Left colon (tissue), 2 donors: ENCODE results near the gene NUDT7. TPM values are rescaled to one million over a fixed set of nuclear protein-coding genes. Genes with fewer than 3 reads are reported as not detected.

Experiments
- ATAC-seq: fragments of 200-7000 bp; cut with Tn5 transposase; one replicate; pipeline ENCODE4 v1.9.1; 2020; ENCODE audit warnings: mild to moderate bottlenecking, moderate library complexity
- DNase-seq, 2 donors: peaks; one replicate each; pipeline ENCODE4 v3.0.0-alpha.2; 2020
- intact Hi-C, 2 donors: fragments of 100-400 bp; cut with DNase I in 1 of 2; cut with micrococcal nuclease in 1 of 2; formaldehyde crosslinking; loops; one replicate each; pipeline versions ENCODE4 v1.11.2 to v1.14.0; 2022; cut with DNase I, micrococcal nuclease
- long read RNA-seq: library from polyadenylated mRNA; unstranded; transcript quantifications from one replicate; pipeline ENCODE4 v2.0.0, GENCODE V29; 2021
- total RNA-seq, 2 donors: library from RNA; stranded (reverse); fragmentation: NEBNext Ultra II Directional; extraction: Animal tissue kit (Norgen Biotek cat#: 25700); gene quantifications; one replicate each; pipeline ENCODE4 v1.2.1, GENCODE V29; 2021
- donor health status: DM: no; HTN: no; CAD: no.
- donor health status: DM: yes; HTN: yes; CAD: no.

Gene NUDT7
- total RNA-seq = 10 to 100 TPM; 15.1 to 15.3 TPM
- long read RNA-seq, transcript NUDT7-202 (3 exons, 930 nt) = major isoform, 8 of 17 reads
- long read RNA-seq, partial matches to known transcripts = 3 of 17 reads
- long read RNA-seq, other reads (novel, unspliced or antisense) = 3 of 17 reads

DNA sequence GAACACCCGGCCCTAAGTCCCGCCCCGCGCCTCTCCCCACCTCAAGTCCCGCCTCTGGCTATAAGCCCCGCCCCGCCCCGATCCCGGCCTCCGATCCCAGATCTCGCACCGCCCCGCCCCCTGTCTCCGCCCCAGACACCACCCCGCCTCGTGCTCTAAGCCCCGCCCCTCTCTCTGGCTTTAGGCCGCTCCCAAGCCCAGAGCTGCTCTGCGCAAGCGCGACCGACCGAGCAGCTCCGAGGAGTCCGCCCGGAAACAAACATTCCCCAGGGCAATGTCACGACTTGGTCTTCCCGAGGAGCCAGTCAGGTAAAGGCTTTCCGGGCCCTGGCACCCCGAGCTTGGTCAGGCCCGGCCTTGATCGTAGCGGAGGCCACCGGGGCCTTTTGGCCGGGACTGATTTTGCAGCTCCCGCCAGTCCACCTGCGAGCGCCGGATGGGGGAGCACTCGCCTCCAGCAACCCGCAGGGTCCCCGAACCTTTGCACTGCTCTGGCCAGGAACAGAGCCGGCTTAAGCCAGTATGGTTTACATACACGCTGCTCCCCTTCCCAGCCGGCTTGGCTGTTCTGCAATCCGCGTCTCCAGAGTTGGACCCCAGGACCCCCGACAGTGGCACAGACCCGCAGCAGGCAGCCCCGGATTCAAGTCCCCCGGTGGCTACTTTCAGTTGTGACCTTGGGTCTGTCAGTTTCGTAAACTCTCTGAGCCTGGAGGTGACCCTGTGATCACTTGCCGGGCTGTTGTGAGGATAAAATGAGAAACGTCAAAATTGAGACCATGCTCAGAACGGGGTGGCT lies at the start of gene NUDT7:
Gene NUDT7 (plus strand): TSS at position 206 of the 799 bp plus-strand sequence. CDS start 69 bp downstream, at position 275.
- DNase-seq = peak; percentile 99 to 100
- peak; percentile 98 for ATAC-seq
- intact Hi-C loops = no loop called here

DNA sequence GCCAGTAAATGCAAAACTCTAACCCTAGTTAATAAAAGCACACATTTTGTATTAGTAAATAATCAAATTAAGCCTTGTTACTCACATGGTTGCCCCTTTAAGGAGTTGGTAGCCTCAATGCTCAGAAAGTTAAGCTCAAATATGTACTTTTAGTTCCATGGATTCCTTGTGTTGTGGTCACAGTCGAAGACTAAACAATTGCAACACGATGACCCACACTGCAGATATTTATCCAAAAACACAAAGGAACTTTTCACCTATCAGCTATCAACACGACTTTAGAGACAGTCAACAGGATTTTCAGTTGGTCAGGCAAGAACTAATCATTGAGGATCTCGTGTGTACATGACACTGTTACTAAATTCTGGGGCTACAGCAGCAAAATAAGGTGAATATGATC lies 47.4 kb upstream of the NUDT7 start:
- intact Hi-C loops = loop anchor here (5.0 to 10.0 kb wide), 3 partner anchors 110 to 300 kb away; partner anchors contain the start of gene VAT1L (in 1 of the 2)
- DNase-seq = no peak
- ATAC-seq = no peak

DNA sequence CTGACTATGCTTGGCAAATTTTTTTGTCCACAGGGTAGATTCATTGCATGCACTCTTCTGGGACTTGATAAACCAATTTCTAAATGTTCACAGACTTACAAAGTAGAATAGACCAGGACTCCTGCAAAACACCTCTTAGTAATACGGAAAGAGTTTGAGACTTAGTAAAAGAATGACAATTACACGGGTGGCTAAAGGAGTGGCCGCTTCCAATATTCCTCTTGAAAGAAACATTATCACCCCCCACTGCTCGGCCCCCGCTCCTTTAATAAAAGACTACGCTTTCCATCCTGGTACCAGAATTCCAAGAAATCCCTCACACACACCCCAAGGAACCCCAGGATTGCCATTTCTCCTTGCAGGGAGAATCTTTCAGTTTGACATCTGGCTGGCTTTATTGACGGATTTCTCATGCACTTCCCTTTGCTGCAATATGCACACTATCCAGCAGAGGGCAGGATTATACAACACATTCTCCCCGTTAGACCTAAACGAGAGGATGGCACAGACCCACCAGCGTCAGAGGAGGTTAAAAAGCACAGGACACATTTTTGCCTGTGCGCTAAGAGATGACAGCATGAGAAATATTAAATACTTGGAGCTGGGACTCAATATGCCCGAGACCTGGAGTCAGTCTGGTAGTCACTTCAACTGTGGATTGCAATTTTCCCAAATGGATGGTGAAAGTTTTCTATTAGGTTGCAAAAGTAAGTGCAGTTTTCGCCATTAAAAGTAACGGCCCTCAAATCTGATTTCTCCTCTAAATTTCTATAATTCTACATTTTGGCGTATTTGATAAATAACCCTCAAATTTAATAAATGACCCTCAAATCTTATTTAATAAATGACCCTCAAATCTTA lies 46.6 kb upstream of the NUDT7 start:
- intact Hi-C loops = loop anchor here (5.0 to 10.0 kb wide), 3 partner anchors 109 to 299 kb away; partner anchors contain the start of gene VAT1L (in 1 of the 2)
- peak; percentile 73 for ATAC-seq

DNA sequence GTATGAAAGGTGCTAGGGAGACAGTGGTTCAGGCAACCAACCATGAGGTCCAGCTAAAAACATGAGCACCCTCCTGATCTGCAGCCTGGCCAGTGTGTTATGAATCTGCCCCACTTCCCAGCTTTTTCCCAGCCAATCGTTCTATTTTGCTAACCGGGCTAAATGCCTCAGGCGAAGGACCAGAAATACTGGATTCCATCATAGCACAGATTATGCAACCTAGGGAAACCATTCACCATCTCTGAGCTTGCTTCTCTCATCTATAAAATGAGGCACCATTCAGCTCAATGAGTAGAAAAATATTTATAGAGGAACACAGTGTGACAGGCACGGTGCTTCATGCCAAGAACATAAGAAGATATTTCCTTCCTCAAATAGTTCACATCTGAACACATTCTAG lies 45.2 kb upstream of the NUDT7 start:
- ATAC-seq (no peak), DNase-seq (no peak)
- intact Hi-C loops = loop anchor here (5.0 to 10.0 kb wide), 3 partner anchors 108 to 298 kb away; partner anchors contain the start of gene VAT1L (in 1 of the 2)

More for the DNA sequence above, 46.6 kb upstream of the NUDT7 start:
- DNase-seq = peak; percentile 26 to 55

DNA sequence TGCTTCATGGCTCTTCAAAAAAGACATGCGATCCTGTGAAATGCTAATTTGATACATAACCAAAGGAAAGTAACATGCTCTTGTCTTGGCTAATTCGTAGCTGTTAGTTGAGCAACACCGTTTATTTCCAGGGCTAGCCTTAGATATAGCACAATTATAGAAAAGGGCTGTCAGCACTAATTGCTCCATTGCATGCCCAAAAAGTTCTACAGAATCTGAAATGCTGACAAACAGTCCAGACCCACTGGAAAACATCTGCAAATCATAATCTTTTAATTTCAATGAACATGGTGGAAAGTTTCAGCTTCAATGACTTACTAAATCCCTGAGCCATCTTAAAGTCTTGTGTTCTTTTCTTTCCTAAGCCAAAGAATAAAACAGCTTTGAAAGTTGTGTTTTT lies 42.9 kb upstream of the NUDT7 start:
- no peak for ATAC-seq
- no peak for DNase-seq
- intact Hi-C loops = loop anchor here (5.0 to 10.0 kb wide), 3 partner anchors 105 to 295 kb away; partner anchors contain the start of gene VAT1L (in 1 of the 2)

DNA sequence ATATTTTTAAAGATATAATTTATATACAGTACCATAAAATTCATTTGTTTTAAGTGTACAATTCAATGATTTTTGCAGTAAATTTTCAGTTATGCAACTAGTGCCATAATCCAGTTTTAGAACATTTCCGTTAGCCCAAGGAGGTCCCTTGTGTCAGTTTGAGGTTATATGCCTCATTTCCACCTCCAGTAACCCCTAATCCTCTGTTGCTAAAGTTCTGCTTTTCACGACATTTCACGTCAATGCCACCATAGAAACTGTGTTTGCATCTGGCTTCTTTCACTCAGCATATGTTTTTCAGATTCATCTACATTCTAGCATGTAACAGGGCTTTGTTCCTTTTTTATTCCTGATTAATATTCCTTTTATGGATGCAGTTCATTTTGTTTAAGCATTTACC lies 42.4 kb upstream of the NUDT7 start:
- no peak for ATAC-seq
- no peak for DNase-seq
- intact Hi-C loops = loop anchor here (5.0 to 10.0 kb wide), 3 partner anchors 105 to 295 kb away; partner anchors contain the start of gene VAT1L (in 1 of the 2)

DNA sequence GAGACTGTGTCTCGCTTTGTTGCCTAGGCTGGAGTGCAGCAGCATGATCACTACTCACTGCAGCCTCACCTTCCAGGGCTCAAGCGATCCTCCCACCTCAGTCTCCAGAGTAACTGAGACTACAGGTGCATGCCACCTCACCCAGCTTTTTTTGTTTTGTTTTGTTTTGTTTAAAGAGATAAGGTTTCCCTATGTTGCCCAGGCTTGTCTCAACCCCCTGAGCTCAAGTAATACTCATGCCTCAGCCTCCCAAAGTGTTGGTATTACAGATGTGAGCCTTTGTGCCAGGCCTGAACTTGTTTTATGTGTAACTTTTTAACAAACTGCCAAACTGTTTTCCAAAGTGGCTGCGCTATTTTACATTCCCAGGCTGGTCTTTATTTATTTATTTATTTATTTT lies 41.8 kb upstream of the NUDT7 start:
- no peak for ATAC-seq
- DNase-seq = no peak
- intact Hi-C loops = no loop called here

DNA sequence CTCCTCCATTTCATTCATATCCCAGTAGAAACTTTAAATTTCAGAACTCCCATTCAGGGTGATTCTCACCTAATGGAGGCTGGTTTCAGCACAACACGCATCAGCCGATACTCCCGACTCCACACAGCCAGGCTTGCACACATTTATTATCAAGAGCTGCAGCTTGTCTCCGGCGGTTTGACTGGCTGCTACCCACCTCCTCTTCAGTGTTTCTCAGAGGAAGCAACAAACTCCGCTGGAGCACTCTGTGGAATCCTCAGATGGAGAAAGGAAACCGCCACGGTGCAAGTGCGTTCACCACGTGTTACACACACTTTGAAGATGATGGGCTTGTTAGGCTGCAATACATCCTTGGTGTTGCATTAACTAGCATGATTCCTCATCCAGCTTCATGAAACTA lies 39.7 kb upstream of the NUDT7 start:
- intact Hi-C loops = no loop called here
- DNase-seq (no peak), ATAC-seq (no peak)

DNA sequence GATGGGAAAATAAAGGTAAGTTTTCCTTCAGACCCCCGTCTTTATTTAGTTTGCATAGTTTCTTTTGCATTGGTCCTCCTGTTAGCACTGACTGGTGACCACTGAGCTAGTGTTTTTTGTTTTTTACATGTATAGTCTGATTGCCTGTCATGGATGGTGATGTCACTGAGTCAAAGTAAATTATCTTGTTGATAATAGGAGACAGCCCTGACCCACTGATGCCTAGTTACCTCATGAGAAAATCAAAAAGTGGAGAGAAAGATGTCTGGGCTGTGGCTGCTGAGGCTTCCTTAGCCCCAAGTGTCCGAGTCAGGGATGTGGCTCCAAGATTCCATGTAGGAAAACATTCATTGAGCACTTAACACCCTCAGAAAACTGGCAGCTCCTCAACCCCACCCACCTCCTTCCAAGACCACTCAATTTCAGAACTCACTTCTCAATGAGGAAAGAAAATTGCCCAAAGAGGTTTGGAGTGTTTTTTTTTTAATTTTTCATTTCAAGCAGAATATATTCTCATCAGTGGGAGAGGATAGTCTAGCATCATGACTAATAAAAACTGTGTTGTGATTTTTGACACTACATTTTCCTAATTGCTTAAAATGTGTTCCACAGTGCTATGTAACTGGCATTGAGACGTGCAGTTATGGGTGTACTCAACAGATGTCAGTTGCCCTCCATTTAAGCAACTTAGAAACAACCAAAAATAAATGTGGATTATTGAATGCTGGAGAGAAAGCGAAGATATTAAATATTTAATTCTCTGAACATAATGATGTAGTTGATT lies 38.7 kb upstream of the NUDT7 start:
- DNase-seq (no peak), ATAC-seq (no peak)
- intact Hi-C loops = no loop called here

DNA sequence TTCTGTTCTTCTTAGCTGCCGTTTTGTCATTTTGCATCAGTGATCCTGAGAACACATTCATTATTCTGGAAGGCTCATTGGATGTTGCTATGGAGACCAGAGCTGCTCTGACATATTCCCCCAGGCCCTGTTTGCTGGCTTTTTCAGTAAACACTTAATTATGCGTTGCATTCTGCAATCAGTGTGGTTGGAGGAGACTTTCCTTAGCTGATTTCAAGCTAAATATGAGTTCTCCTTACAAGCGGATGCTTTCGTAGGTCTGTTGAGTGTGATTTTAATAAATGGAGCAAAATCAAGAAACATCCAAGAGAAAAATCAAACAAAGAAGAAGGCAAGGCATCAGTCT lies 38.2 kb upstream of the NUDT7 start:
- ATAC-seq (no peak), DNase-seq (no peak)
- intact Hi-C loops = no loop called here

DNA sequence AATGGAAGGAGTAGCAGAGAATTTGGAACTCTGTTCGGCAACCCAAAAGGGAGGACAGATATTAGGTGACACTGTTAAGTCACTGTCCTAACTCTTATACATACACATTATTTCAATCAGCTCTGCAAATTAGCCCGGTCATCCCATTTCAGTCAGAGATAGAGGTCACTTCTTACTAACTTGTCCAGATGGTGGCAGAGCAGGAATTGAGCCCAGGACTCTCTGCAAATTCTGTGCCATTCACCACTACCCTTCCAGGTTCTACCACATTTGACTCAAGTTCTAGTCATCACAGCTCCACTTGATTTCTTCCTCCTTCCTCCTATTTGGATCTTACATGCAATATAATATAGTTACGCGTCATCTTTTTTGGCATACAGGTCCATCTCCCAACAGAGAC lies 35.9 kb upstream of the NUDT7 start:
- DNase-seq = no peak
- intact Hi-C loops = no loop called here
- ATAC-seq = no peak

DNA sequence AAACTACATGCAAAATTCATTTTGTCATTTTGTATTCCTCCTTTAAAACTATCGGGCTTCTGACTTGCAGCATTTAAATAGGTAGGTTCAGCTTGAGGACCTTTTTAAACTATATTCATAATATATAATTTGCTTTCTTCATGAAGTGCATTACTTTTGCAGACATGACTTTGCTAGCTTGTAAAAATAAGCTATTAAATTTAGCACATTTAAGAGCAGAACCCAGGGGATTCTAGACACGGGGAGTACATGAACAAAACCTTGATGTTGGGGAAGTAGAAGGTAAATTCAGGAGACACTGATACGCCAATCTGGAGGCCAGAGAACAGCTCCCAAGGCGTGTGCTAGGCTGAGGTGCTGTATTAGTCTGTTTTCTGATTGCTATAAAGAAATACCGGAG lies 32.3 kb upstream of the NUDT7 start:
- DNase-seq (no peak), ATAC-seq (no peak)
- intact Hi-C loops = no loop called here

DNA sequence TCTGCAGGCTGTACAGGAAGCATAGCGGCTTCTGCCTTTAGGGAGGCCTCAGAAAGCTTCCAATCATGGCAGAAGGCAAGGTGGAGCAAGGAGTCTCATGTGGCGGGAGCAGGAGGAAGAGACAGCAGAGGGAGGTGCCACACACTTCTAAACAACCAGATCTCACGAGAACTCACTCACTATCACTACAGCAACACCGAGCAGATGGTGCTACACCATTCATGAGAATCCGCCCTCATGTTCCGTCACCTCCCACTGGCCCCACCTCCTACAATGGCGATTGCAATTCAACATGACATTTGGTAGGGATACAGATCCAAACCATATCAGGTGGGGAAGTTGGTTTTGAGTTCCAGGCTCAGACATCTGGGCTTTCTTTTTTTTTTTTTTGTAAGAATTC lies 31.9 kb upstream of the NUDT7 start:
- intact Hi-C loops = no loop called here
- no peak for DNase-seq
- ATAC-seq = no peak

DNA sequence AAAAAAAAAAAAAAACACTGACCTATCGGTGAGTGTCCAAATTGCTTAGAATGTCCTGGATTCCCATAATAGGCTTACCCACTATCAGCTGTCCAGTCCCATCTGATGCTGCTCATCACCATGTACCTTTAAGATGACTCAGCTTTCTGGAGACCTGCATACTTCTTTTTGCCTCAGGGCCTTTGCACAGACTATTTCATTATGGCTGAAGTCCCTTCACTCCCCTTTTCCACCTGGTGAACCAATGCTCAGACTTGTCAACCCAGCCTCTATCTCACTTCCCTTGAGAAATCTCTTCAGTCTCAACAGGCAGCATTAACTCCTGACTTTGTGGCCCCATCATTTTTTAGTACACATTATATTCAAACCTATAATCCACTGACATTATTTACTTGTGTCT lies 29.7 kb upstream of the NUDT7 start:
- DNase-seq = no peak
- intact Hi-C loops = no loop called here
- no peak for ATAC-seq

DNA sequence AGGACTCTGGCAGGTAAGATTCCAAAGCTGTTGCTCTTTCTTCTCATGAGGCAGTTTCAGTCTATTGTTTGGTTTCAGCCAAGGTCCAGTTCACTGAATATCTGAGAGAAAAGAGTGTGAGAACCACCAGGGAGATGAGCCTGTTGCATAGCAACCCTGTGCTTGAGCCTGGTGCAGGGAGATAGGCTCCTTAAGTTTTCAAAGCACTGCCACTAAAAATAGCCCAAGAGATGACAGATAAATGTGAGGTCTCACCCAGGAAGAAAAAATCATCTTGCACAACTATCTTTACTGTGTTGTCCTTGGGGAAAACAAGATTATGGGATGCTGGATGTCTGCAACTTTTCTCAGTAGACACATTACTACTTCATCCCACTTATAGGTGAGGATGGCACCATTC lies 26.2 kb upstream of the NUDT7 start:
- DNase-seq (no peak), ATAC-seq (no peak)
- intact Hi-C loops = no loop called here

DNA sequence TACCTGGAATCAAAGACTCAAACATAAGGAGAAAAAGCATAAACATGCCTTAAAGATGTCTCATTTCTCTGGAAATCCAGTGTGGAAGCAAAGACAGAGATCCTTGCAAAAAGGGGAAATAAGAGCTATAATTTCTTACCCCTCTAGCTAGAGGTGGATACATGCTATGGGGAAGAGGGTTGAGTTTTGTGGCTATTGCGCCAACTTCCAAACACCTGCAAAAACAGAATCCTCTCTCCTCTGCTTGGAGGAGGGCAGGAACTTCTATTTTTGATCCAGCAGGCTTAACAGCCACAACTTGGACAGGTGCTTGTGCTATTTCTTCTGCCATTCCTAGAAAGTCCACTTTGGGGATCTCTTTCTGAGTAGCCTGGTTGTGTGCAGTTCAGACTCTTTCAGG lies 21.5 kb upstream of the NUDT7 start:
- no peak for DNase-seq
- no peak for ATAC-seq
- intact Hi-C loops = no loop called here

DNA sequence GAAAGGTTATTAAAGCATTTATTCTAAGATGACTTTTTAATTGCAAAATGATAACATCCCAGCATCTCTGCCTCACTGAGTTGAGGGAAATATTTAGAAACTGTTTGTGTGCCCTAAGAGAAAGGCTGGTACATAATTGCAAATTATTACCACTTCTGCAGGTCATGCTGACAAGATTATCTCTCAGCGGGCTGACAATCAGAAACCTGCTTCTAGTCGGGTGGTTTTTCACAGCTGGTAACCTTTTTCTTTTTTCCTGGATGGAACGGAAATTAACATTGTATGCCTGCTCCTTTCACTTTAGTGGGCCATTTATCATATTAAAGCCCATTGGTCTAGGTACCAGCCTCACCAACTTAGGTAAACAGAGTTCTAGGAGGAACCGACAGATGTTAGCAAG lies 17.0 kb upstream of the NUDT7 start:
- no peak for DNase-seq
- intact Hi-C loops = no loop called here
- no peak for ATAC-seq

DNA sequence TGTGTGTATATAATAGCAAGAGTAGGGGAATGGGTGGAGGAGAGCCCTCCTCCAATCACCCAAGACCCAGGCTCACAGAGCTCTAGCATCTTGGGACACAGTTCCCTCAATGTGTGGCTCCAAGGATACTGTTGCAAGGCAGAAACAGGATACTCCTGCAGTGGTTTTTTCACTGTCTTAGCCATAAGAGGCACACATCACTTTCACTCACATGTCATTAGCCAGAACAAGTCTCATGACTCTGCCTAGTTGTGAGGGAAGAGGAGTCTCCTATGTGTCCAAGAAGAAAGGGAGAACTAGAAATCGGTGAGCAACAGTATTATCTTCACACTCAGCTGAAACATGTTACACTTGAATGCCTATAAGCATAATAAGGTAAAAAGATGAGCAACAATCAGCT lies 11.1 kb upstream of the NUDT7 start:
- no peak for ATAC-seq

DNA sequence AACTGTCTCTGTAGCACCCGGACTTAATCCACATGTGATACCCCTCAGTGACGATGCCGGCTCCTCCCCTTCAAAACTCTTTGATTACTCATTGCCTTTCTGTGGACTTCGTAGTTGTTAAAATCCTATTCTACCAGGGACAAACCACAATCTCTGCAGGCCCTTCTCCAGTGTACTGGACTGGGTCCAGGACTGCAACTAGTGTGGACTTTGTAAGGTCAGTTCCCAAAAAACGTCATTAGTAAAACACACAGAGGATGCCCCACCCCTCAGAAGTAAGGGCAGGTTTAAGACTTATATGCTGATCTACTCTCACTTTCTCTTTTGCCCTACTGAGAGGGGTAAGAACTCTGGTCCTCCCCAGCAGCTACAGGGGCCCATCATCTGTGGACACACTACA lies 10.5 kb upstream of the NUDT7 start:
- ATAC-seq (peak; percentile 74), DNase-seq (peak; percentile 5 to 38)
- intact Hi-C loops = no loop called here

More for the DNA sequence above, 11.1 kb upstream of the NUDT7 start:
- intact Hi-C loops = no loop called here
- DNase-seq = no peak
